ENCODE data around the gene GMCL2. TPM values are rescaled to one million over a fixed set of nuclear protein-coding genes. Genes with fewer than 3 reads are reported as not detected.

Gene GMCL2
- total and polyA plus RNA-seq, 4 donors: not detected

- DNase-seq: no peak
- WGBS, 2 donors: 50 to 54% methylated on average over 31 of the region's 31 CpGs
- peak overlapping the region; percentile 80 for H3K4me3 ChIP-seq
- H3K9me3 ChIP-seq (ENCODE audit: control insufficient read depth in 4 of 4, insufficient read depth in 3 of 4, low read length in 3 of 4): no peaks in the 10 kb centered on the region
- peak overlapping the region in 1 of 2 donors; percentile 82 for H3K27ac ChIP-seq (ENCODE audit: low read depth in 1 of 2, low read length in 1 of 2)
- no peaks in the 10 kb centered on the region for H3K27me3 ChIP-seq (ENCODE audit: control insufficient read depth in 3 of 3, insufficient read depth in 3 of 3, low read length in 2 of 3)
- H3K4me1 ChIP-seq (ENCODE audit: control insufficient read depth in 5 of 5, insufficient read depth in 5 of 5, low read length in 5 of 5): peaks cover 0 to 10% (median 5%) of the 10 kb centered on the region in 5 donors
- peaks cover 7 to 28% (median 15%) of the 10 kb centered on the region in 4 donors for H3K36me3 ChIP-seq (ENCODE audit: control insufficient read depth in 4 of 4, insufficient read depth in 4 of 4, low read length in 4 of 4)
- ATAC-seq (ENCODE audit: insufficient read depth, low FRiP score): no peak
- TF ChIP-seq, protein P1, sequence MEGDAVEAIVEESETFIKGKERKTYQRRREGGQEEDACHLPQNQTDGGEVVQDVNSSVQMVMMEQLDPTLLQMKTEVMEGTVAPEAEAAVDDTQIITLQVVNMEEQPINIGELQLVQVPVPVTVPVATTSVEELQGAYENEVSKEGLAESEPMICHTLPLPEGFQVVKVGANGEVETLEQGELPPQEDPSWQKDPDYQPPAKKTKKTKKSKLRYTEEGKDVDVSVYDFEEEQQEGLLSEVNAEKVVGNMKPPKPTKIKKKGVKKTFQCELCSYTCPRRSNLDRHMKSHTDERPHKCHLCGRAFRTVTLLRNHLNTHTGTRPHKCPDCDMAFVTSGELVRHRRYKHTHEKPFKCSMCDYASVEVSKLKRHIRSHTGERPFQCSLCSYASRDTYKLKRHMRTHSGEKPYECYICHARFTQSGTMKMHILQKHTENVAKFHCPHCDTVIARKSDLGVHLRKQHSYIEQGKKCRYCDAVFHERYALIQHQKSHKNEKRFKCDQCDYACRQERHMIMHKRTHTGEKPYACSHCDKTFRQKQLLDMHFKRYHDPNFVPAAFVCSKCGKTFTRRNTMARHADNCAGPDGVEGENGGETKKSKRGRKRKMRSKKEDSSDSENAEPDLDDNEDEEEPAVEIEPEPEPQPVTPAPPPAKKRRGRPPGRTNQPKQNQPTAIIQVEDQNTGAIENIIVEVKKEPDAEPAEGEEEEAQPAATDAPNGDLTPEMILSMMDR (IDR thresholded peaks at IDR 0.05; ENCODE audit: control extremely low read depth, extremely low read depth): no peak
- H3K9ac ChIP-seq (ENCODE audit: insufficient read depth in 1 of 2, low read length in 2 of 2): peak overlapping the region in 1 of 2 donors; percentile 75
Measured at GRCh38 chr5:178152491-178153444, 34.4 kb downstream of the GMCL2 start.

DNA sequence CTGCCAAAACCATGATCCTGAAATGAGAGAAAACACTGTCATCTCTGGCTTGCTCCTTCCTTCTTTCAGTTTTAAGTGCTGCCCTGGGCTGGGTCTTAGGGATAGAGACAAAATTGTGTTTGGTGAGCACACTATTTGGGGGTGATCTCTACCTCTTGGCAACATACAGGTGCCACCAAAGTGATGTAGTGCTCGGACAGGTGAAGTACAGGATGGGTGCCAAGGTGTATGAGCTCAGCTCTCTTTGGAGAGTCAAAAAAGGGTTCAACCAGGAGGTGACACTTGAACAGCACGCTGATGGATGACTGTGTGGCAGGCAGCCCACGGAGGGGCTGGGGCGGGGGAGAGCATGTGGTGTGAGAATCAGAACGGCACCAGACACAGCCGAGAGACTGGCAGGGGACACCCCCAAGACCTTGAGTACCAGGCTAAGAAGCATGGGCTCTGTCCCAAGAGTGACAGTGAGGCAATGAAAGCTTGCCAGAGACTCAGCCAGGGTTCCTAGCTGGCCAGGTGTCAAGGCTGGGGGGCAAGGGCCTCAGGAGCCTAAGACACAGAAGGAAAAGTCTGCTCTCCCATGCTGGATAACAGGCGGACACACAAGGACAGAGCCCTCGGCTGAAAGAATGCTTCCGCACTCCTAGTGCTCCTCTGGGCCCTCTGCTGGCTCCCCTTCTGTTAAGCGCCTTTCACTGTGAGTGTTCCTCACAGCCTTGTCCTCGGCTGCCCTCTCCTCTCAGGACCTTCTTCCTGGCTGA, 36.0 kb downstream of the GMCL2 start:
- Histone ChIP-seq H3K27ac (ENCODE audit: low read depth in 1 of 2, low read length in 1 of 2) (no peak overlapping the region), H3K36me3 (ENCODE audit: control insufficient read depth in 4 of 4, insufficient read depth in 4 of 4, low read length in 4 of 4) (peaks cover 18 to 43% (median 27%) of the 10 kb centered on the region in 4 donors), H3K4me3 (no peak overlapping the region), H3K4me1 (ENCODE audit: control insufficient read depth in 5 of 5, insufficient read depth in 5 of 5, low read length in 5 of 5) (peaks cover 0 to 10% (median 5%) of the 10 kb centered on the region in 5 donors), H3K9me3 (ENCODE audit: control insufficient read depth in 4 of 4, insufficient read depth in 3 of 4, low read length in 3 of 4) (no peaks in the 10 kb centered on the region), H3K9ac (ENCODE audit: insufficient read depth in 1 of 2, low read length in 2 of 2) (no peak overlapping the region), H3K27me3 (ENCODE audit: control insufficient read depth in 3 of 3, insufficient read depth in 3 of 3, low read length in 2 of 3) (no peaks in the 10 kb centered on the region)
- 73 to 83% methylated on average over 11 of the region's 11 CpGs for WGBS, 2 donors
- TF ChIP-seq, protein P1 (IDR thresholded peaks at IDR 0.05; ENCODE audit: control extremely low read depth, extremely low read depth): no peak
- no peak for DNase-seq
- ATAC-seq (ENCODE audit: insufficient read depth, low FRiP score): no peak

DNA sequence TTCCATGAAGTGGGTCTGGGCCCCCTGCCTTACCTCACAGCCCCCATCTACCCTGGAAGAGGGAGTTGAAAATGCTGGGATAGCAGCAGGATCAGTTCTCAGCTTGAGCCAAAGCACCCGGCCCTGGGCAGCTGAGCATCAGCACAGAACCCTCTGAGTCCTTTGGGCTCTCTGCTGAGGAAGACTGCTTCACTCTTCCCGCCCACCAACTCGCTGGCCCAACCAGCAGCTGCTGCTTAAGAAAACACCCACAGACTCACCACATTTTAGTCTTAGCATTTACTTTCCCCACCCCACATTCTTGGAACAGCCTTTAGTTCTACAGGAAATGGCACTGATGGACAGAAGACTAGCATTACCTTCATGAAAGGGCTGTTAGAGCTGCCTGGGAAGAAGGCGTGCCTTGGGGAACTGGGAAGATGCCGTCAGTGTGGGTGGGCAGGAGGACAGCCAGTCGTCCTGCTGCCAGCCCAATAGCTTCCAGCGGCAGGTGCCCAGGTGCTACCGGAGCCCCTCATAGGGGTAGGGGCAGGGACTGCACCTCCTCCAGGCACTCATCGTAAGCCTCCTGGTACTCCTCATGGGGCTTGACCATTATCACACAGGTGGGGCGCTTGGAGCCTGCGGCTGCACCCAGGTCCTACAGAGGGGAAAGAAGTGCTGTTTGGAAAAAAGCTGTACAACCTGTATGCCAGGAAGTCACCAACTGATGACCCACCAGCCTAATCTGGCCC, 37.8 kb downstream of the GMCL2 start:
- Histone ChIP-seq H3K4me3 (no peak overlapping the region), H3K27ac (ENCODE audit: low read depth in 1 of 2, low read length in 1 of 2) (no peak overlapping the region), H3K27me3 (ENCODE audit: control insufficient read depth in 3 of 3, insufficient read depth in 3 of 3, low read length in 2 of 3) (no peaks in the 10 kb centered on the region), H3K9me3 (ENCODE audit: control insufficient read depth in 4 of 4, insufficient read depth in 3 of 4, low read length in 3 of 4) (no peaks in the 10 kb centered on the region), H3K36me3 (ENCODE audit: control insufficient read depth in 4 of 4, insufficient read depth in 4 of 4, low read length in 4 of 4) (peaks cover 18 to 47% (median 32%) of the 10 kb centered on the region in 4 donors), H3K4me1 (ENCODE audit: control insufficient read depth in 5 of 5, insufficient read depth in 5 of 5, low read length in 5 of 5) (peaks cover 0 to 10% (median 5%) of the 10 kb centered on the region in 5 donors), H3K9ac (ENCODE audit: insufficient read depth in 1 of 2, low read length in 2 of 2) (no peak overlapping the region)
- WGBS, 2 donors: 85 to 88% methylated on average over 11 of the region's 11 CpGs
- DNase-seq: no peak
- no peak for ATAC-seq (ENCODE audit: insufficient read depth, low FRiP score)
- TF ChIP-seq, protein P1 (IDR thresholded peaks at IDR 0.05; ENCODE audit: control extremely low read depth, extremely low read depth): no peak

Measured in lung (tissue), 12 donors.